Lower lobe of right lung (tissue), 2 donors: ENCODE data around the gene AGXT. TPM values are rescaled to one million over a fixed set of nuclear protein-coding genes. Genes with fewer than 3 reads are reported as not detected.

Experiments
- ATAC-seq, 2 donors: fragments of 200-7000 bp; cut with Tn5 transposase; one replicate each; pipeline ENCODE4 v1.9.1; 2020 to 2022; ENCODE audit warnings: mild to moderate bottlenecking in 2 of 2, moderate library complexity in 2 of 2
- DNase-seq: peaks from one replicate; pipeline ENCODE4 v3.0.0-alpha.2; 2020
- H3K27ac ChIP-seq: fragments of 200-600 bp; one replicate; pipeline ENCODE4 v1.8.0; 2022
- H3K27me3 ChIP-seq: fragments of 200-600 bp; one replicate; pipeline ENCODE4 v1.8.0; 2022; ENCODE audit warnings: low read depth
- H3K36me3 ChIP-seq: fragments of 200-600 bp; one replicate; pipeline ENCODE4 v1.8.0; 2022; ENCODE audit warnings: mild to moderate bottlenecking
- H3K4me1 ChIP-seq: fragments of 200-600 bp; one replicate; pipeline ENCODE4 v1.8.0; 2022
- H3K4me3 ChIP-seq: fragments of 200-600 bp; one replicate; pipeline ENCODE4 v1.8.0; 2022; ENCODE audit warnings: mild to moderate bottlenecking
- H3K9me3 ChIP-seq: fragments of 200-600 bp; one replicate; pipeline ENCODE4 v1.8.0; 2022
- intact Hi-C: fragments of 100-400 bp; cut with DNase I; formaldehyde crosslinking; loops from one replicate; pipeline ENCODE4 v1.11.0; 2022
- total RNA-seq: library from RNA; stranded (reverse); fragmentation: NEBNext Ultra II Directional; extraction: Animal tissue kit (Norgen Biotek cat#: 25700); gene quantifications from one replicate; pipeline ENCODE4 v1.2.1, GENCODE V29; 2021
- TF ChIP-seq, protein P1 (sequence below): fragments of 200-600 bp; IDR thresholded peaks from one replicate; pipeline ENCODE4 v1.8.0; 2022; ENCODE audit warnings: antibody characterized with exemption, mild to moderate bottlenecking
- donor health status: DM: no; HTN: yes; CAD: no; lungs with severe emphysema.

The AGXT gene
- total RNA-seq, 1 donor from 2014 or later, result not detected

DNA sequence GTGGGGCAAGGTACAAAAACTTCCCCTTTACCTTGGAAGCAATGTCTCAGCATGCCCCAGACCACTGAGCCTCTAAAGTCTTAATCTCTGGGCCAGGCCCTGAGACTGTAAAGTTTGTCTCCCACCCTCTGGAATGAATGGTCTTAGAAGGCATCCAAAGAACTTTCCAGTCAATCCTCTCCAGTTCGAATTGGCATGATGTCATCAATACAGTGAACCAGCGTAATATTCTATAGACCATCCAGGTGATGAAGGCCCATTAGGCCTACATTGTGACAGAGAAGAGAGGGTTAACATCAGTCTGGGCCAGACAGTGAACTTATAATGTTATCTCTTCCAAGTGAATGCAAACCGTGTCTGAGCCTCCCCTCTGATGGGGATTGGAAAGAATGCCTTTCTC is 16.1 kb downstream of the AGXT start:
- no peak overlapping the region for H3K27ac ChIP-seq
- H3K36me3 ChIP-seq, result no peaks in the 10 kb centered on the region
- H3K4me3 ChIP-seq, result no peak overlapping the region
- DNase-seq (no peak), ATAC-seq (no peak)
- H3K27me3 ChIP-seq, result no peaks in the 10 kb centered on the region
- TF ChIP-seq, protein P1, sequence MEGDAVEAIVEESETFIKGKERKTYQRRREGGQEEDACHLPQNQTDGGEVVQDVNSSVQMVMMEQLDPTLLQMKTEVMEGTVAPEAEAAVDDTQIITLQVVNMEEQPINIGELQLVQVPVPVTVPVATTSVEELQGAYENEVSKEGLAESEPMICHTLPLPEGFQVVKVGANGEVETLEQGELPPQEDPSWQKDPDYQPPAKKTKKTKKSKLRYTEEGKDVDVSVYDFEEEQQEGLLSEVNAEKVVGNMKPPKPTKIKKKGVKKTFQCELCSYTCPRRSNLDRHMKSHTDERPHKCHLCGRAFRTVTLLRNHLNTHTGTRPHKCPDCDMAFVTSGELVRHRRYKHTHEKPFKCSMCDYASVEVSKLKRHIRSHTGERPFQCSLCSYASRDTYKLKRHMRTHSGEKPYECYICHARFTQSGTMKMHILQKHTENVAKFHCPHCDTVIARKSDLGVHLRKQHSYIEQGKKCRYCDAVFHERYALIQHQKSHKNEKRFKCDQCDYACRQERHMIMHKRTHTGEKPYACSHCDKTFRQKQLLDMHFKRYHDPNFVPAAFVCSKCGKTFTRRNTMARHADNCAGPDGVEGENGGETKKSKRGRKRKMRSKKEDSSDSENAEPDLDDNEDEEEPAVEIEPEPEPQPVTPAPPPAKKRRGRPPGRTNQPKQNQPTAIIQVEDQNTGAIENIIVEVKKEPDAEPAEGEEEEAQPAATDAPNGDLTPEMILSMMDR, result no peak
- no peaks in the 10 kb centered on the region for H3K4me1 ChIP-seq
- no peaks in the 10 kb centered on the region for H3K9me3 ChIP-seq
- intact Hi-C loops, result no loop called here

DNA sequence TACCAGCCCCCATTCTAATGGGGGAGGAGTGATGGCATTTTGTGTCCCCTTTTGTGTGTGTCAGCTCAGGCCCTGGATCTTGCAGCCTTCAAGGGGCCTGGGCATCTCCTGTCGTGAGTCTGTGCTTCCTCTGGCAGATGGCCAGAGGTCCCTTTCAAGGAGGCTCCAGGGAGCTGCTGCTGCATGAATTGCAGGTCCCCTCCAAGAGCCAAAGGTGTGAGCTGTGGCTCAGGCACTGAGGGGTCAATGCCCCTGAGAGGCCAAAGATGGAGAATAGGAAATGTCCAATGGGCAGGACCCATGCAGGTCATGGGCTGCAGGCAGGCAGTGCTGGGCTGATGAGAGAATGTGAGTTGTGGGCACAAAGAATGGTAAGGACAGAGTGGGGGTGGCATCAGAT is 16.9 kb downstream of the AGXT start:
- DNase-seq, result peak; percentile 11

DNA sequence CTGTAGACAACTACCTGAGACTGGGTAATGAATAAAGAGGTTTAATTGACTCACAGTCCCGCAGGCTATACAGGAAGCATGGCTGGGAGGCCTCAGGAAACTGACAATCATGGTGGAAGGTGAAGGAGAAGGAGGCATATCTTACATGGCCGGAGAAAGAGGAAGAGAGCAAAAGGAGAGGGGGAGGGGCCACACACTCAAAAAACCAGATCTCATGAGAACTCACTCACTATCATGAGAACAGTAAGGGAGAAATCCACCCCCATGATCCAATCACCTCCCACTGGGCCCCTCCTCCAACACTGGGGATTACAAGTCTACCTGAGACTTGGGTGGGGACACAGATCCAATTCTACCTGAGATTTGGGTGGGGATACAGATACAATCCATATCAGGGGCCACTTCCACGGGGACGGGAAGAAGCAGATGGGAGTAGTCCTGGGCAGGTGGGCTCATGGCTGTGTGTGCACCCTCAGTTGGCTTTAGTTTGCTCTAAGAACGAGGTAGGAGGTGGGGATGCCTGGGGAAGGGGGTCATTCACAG is 17.5 kb downstream of the AGXT start:
- no peaks in the 10 kb centered on the region for H3K27me3 ChIP-seq
- intact Hi-C loops, result no loop called here
- no peaks in the 10 kb centered on the region for H3K4me1 ChIP-seq
- no peaks in the 10 kb centered on the region for H3K9me3 ChIP-seq
- H3K36me3 ChIP-seq, result no peaks in the 10 kb centered on the region
- H3K4me3 ChIP-seq, result no peak overlapping the region
- TF ChIP-seq, protein P1, result no peak
- H3K27ac ChIP-seq, result no peak overlapping the region
- DNase-seq (peak; percentile 19), ATAC-seq (no peak)

More for the DNA sequence above, 16.9 kb downstream of the AGXT start:
- Histone ChIP-seq H3K4me3 (no peak overlapping the region), H3K9me3 (no peaks in the 10 kb centered on the region), H3K27me3 (no peaks in the 10 kb centered on the region), H3K27ac (no peak overlapping the region), H3K36me3 (no peaks in the 10 kb centered on the region), H3K4me1 (no peaks in the 10 kb centered on the region)
- intact Hi-C loops, result no loop called here
- TF ChIP-seq, protein P1, result no peak
- no peak for ATAC-seq

DNA sequence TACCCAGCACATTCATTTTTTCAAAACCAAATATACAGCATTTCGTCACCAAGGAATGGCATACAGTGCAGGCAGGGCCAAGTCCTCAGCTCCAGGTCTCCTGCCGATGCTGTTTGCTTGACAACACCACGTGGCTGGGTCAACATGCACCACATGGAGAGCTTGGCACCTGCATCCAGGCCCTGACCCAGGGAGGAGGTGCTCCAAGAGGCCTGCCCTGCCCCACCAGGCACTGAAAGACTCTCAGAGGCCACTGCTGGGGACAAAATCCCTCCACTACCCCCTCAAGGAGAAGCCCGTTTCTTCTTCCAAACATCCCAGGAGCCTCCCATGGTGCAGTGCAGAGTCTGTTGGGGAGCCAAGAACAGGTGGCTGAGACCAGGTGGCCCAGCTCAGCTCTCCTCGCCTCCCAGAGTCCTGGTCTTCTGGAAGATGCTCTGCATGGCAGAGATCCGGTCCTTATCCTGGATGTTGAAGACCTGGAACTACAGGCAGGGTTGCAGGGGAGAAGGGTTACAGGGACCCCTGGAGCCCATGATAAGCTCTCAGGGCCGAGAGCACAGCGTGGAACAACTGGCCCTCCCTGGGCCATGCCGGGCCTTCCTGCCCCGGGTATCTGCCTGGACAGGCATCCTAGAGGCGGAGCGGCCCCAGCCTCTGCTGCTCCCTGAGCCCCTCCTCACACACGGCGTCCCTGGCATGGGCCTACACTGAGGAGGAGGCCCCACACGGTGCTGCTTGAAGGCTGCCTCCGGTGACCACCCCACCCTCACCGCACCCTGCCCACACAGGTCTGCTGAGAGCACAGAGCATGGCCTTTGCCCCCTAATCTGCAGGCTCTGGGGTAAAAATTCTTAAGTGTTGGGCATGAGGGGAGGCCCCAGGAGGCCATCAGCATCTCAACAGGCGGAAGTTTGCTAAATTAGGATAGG is 18.3 kb downstream of the AGXT start:
- DNase-seq (peak; percentile 42), ATAC-seq (peak; percentile 7 to 30)
- Histone ChIP-seq H3K27ac (no peak overlapping the region), H3K27me3 (no peaks in the 10 kb centered on the region), H3K4me1 (no peaks in the 10 kb centered on the region), H3K9me3 (no peaks in the 10 kb centered on the region), H3K4me3 (no peak overlapping the region), H3K36me3 (no peaks in the 10 kb centered on the region)
- intact Hi-C loops, result no loop called here
- TF ChIP-seq, protein P1, result no peak

DNA sequence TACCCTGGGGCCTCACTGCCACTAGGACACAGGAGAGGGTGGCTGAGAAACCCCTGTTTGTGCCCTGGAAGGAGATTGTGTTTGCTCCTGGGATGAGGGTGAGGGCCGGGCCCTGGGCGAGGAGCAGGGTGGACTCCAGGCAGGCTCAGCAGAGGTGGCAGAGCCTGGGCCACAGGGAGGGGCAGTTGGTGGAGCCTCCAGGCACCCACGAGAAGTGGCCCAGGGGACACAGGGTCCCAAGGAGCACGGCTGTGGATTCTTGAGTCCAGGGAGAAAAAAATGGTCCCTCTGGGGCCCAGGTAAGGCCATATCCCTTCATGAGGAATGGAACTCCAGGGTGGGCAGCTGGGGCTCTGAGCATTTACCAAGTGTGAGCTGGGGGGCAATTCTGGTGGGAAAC is 19.0 kb downstream of the AGXT start:
- Histone ChIP-seq H3K9me3 (no peaks in the 10 kb centered on the region), H3K36me3 (no peaks in the 10 kb centered on the region), H3K4me3 (no peak overlapping the region), H3K4me1 (no peaks in the 10 kb centered on the region), H3K27ac (no peak overlapping the region), H3K27me3 (no peaks in the 10 kb centered on the region)
- ATAC-seq, result no peak
- TF ChIP-seq, protein P1, result no peak
- intact Hi-C loops, result no loop called here
- DNase-seq, result no peak
